Measurements from ENCODE around the gene GPR68.

DNA sequence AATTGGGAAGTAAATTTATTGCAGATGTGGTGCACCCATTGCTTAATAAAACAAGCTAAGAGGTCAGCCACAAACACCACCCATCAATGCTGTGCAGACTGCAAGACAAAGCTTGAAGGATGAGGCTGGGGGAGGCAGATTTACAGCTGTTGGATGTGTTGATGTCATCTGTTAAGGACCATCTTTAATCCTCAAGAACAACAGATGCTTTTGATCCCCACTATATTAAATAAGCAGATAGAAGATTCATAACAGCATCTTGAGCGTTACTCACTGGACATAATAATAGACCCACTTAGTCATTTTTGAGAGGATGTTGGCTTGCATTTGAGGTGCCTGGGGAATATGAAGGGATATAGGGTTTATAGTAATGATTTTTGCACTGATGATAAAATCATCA is 58.8 kb downstream of the GPR68 start:
- TF ChIP-seq SMC3 (IDR thresholded peaks at IDR 0.05; ENCODE audit: low read depth, low read length) (no peak), POLR2A (IDR thresholded peaks at IDR 0.05; ENCODE audit: low read depth, low read length) (no peak), CEBPB (IDR thresholded peaks at IDR 0.05; ENCODE audit: low read depth, low read length) (no peak)
- TF ChIP-seq, protein P1, sequence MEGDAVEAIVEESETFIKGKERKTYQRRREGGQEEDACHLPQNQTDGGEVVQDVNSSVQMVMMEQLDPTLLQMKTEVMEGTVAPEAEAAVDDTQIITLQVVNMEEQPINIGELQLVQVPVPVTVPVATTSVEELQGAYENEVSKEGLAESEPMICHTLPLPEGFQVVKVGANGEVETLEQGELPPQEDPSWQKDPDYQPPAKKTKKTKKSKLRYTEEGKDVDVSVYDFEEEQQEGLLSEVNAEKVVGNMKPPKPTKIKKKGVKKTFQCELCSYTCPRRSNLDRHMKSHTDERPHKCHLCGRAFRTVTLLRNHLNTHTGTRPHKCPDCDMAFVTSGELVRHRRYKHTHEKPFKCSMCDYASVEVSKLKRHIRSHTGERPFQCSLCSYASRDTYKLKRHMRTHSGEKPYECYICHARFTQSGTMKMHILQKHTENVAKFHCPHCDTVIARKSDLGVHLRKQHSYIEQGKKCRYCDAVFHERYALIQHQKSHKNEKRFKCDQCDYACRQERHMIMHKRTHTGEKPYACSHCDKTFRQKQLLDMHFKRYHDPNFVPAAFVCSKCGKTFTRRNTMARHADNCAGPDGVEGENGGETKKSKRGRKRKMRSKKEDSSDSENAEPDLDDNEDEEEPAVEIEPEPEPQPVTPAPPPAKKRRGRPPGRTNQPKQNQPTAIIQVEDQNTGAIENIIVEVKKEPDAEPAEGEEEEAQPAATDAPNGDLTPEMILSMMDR (conservative IDR thresholded peaks at IDR 0.05; ENCODE audit: low read depth, low read length) = no peak

Measured in IMR-90 (cell line).